DMS153 treated with DMSO at 0.1 percent for 48 hours (cell line): Measurements from ENCODE around the gene KCNQ1.

ENCODE experiments used
- DNase-seq: peaks from one replicate; lab custom pipeline; 2025; ENCODE audit not compliant: unreplicated experiment; lab: John Stamatoyannopoulos, UW

Gene KCNQ1

DNA sequence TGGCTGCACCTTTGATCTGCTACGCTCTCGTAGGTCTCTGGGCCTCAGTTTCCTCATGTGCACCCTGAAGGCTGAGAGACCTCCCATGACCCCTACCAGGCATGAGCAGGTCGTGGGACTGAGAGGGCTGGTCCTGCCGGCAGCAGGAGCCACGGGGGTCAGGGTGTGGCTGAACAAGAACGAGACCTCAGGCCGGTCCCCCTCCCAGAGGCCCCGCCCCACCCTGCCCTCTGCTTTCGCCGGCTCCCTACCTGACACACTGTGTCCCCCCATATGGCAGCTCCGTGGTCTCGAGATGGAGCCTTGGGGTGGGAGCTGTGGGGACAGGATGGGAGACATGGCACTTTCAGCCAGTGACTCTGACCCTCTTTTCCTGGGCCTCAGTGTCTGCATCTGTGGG lies 400.2 kb downstream of the KCNQ1 start:
- DNase-seq, result no peak

DNA sequence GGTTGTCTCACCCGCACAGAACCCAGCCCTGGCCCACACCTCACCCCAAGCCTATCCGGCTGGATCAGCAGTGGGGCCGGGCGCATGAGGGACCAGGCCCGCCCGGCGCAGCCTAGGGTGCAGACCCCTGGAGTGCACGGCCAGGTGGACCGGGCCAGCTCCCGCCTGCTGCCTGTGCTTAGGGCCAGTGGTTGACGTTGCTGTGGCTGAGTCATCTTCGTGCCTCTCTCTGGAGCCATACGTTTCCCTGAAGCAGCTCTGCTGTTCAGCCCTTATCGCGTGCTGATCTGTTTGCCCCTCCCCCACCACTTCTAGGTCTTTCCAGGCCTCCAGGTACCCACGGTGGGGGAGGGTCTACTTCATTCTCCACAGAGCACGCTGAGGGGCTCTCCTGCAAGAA lies 401.2 kb downstream of the KCNQ1 start:
- no peak for DNase-seq

- no peak for DNase-seq
Measured at GRCh38 chr11:2846470-2846869, 401.7 kb downstream of the KCNQ1 start.

- no peak for DNase-seq
Measured at GRCh38 chr11:2847561-2847960, 402.8 kb downstream of the KCNQ1 start.

DNA sequence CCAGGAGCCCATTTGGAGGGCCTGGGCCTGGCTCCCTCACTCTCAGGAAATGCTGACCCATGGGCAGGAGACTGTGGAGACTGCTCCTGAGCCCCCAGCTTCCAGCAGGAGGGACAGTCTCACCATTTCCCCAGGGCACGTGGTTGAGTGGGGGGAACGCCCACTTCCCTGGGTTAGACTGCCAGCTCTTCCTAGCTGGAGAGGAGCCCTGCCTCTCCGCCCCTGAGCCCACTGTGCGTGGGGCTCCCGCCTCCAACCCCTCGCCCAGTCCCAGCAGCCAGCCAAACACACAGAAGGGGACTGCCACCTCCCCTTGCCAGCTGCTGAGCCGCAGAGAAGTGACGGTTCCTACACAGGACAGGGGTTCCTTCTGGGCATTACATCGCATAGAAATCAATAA lies 403.7 kb downstream of the KCNQ1 start:
- DNase-seq, result no peak

DNA sequence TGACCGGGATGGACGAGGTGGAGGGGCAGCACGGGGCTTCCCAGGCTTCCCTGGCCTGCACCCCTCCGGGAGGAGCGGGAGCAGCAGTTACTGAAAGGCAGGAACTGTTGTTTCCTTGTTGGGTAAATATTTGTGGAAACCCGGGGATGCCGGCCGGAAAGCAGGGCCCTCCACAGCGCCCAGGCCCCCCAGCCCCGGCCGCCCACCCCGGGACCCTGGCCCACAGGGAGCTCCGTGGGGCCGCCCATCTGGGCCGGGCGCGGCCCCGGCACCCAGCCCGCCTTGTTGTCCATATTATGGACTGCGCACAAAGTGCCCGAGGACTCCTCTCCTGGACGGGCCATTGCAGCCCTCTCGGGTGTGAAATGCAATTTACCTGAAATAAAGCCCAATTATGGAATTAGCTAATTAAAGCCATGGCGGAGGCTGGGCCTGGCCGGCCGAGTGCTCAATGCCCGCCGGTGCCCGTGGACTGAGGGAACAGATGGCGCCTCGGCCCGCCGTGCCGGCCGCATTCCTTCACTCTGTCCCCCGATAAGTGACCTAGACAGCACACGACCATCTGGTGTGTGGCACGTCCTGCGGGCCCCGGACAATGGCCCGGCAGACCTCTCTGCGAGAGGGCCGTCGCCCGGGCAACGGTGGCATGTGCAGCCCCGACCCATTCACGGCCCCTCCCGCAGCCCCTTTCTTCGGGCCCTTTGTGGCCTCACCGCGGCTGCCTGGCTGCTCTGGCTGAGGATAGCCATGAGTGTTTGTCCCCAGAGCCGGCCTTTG lies 405.4 kb downstream of the KCNQ1 start:
- DNase-seq, result no peak

DNA sequence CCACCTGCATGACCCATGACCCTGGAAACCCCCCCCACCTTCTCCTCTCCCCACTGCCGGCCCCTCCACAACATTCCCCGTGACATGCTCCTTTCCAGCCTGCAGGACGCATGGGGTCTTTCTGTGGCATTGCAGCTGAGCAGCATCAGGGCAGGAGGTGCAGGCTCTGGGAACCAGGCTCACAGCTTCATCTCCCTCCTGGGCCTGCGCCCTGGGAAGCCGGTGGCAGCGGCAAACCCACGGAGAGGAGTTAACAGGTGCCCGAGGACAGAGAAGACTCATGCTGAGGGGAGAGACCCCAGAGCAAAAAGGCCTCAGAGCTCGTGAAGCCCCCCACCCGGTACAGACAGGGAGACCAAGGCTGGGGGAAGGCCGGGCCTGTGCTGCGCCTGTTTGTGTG lies 408.6 kb downstream of the KCNQ1 start:
- DNase-seq, result no peak

- DNase-seq, result no peak
Measured at GRCh38 chr11:2853997-2854560, 409.3 kb downstream of the KCNQ1 start.

GRCh38 chr11:2855162-2855561 lies 410.4 kb downstream of the KCNQ1 start:
- no peak for DNase-seq

- DNase-seq, result no peak
Measured at GRCh38 chr11:2857276-2857675, 412.5 kb downstream of the KCNQ1 start.

GRCh38 chr11:2857918-2858317 lies 413.1 kb downstream of the KCNQ1 start:
- no peak for DNase-seq

DNA sequence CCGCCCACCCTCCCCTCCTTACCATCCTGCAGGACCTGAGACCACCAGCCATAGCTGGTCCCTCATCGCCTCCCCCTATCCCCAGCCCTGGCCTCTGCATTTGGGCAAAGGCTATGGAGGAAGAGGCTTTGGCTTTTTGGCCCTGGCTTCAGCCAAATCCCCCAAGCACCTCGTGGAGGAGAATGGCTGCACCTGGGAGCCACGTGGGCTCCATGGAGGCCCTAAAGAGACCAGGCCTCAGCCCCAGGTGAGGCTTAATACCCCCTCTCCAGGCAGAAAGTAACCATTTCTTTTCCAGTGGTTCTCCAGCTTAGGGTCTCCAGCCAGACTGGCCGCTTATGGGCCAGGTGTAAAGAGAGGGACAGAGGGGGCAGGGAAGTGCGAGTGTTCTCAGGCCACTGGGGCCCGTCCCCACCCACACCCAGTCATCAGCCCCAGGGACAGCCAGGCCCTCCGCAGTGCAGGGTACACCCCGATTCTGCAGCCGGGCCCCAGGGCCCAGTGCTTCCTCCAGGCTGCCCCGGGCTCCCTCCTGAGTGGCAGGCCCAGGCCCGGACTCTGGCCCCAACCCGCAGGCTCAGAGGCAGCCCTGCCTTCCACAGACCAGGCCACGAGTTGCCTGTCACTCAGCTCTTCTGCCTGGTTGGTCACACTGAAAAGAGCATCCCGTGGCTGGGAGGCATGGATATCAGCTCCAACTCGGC lies 414.3 kb downstream of the KCNQ1 start:
- DNase-seq, result no peak

DNA sequence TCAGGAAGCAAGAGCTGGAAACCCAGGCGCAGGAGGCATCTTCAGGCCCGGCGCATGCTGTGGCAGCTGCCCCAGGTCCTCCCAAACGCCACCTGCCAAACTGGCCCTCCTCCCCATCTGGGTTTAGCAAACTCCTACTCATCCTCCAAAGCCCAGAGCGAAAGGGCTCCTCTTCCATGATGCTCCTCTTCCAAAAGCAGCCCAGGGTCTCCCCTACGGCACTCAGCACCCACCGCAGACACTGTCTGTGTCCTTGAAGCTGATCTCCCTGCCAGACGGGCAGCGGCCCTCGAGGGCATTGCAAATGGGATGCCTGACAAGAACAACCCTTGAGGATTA lies 414.9 kb downstream of the KCNQ1 start:
- DNase-seq, result no peak

GRCh38 chr11:2860636-2861035 lies 415.8 kb downstream of the KCNQ1 start:
- no peak for DNase-seq

DNA sequence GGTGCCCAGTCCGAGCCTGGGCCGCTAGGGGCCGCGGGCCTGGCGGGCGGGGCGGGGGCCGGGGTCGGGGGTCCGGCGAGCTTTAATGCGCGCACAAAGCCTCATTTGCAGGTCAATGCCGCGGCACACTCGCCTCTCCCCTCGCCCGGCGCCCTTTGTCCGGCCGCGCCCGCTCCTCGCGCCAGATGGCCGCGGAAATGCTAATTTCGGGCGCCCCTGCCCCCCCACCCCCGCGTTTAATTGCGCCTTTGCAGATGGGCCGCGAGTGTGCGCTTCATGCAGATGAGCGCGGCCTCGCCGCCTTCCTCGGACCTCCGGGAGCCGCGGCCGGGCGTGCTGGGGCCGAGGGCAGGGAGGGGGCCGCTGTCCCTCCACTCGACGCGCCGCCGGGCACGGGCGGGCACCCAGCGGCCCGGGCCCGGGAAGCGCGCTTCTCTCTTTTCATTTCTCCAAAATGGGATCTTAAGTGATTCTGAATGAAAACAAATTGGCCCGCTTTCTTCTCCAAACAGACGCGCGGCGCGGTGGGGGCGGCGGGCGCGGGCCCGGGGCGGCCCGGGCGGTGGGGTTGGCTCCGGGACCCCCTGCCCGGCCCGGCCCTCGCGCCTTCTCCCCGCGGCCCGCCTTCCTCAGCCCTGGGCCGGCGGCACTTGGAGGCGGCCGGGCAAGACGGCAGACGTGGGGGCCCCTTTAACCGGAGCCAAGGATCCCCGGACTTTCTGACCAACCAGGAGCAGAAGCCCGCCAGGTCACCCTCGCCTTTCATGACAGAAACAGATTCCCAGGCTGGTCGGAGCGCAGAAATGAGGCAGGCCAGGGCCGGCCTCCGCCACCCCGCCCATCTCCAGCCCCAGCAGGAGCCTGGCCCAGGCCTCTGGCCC lies 417.8 kb downstream of the KCNQ1 start:
- no peak for DNase-seq

DNA sequence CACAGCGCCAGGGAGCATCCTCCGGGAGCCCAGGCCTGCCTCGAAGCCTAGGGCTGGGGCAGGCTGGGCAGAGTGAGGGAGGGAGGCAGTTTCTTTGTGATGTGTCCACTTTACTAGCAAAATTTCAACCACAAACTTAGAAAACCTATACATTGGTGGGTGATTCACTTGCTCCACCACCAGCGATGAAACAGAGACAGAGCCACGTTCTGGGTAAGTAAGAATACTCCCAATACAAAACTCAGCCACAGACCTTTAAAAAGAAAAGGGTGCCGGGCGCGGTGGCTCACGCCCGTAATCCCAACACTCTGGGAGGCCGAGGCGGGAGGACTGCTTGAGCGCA lies 418.4 kb downstream of the KCNQ1 start:
- no peak for DNase-seq

DNA sequence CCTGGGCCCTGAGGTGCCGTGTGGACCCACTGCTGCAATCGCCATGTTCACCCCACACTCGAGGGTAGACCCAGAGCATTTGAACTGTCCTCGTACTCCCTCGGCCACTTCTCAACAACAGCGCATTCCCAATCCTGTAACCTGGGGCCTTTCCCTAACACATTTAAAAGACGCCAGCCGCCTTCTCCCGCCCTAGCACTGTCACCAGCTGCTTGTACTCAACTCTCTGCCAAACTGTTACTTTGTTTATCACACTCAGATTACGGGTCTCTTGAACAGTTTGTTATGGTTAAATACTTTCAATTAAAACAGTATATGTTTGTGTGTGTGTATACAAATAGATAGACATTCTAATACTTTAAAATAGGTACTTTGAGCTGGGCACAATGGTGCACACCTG lies 420.1 kb downstream of the KCNQ1 start:
- no peak for DNase-seq

DNA sequence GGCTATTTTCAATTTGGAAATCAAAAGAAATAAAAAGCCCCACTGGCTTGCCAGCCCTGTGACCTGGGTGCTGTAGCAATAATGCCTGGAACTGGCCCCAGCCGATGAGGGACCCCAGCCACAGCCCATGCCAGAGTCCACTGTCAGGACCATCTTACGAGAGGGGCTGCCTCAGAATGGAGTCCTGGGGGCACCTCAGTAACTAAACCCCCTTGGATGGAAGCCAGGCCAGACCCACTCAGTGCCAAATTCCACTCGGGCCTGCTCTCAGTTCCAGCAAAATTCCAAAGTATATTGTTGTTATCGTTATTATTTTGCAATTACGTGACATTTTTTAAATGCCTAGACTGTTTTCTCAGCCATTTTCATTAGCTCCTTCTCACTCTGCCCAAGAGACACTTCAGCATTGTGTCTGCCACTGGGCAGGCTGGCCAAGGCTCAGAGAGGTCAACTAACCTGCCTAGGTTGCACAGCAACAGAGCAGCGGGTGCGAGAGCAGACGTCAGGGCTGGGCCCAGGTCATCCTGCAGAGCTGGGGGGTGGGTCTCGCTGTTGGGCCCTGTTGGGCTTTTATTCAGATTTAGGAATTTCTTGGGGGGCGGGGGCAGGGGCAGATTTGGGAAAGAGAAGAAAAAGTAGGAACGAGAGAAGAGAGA lies 421.2 kb downstream of the KCNQ1 start:
- DNase-seq, result no peak

DNA sequence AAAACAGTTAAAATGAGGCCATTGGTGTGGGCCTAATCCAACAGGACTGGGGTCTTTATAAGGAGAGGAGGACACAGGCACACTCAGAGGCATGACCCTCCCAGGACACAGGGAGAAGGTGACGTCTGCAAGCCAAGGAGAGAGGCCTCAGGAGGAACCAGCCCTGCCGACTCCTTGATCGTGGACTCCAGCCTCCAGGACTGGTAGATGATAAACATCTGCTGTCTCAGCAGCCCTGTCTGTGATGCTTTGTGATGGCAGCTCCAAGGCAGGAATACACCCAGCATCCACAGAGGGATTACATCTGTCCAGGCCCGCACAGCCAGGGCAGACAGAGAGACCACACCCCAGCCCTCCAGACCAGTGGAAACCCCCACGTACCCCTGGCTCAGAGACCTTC lies 422.3 kb downstream of the KCNQ1 start:
- no peak for DNase-seq

DNA sequence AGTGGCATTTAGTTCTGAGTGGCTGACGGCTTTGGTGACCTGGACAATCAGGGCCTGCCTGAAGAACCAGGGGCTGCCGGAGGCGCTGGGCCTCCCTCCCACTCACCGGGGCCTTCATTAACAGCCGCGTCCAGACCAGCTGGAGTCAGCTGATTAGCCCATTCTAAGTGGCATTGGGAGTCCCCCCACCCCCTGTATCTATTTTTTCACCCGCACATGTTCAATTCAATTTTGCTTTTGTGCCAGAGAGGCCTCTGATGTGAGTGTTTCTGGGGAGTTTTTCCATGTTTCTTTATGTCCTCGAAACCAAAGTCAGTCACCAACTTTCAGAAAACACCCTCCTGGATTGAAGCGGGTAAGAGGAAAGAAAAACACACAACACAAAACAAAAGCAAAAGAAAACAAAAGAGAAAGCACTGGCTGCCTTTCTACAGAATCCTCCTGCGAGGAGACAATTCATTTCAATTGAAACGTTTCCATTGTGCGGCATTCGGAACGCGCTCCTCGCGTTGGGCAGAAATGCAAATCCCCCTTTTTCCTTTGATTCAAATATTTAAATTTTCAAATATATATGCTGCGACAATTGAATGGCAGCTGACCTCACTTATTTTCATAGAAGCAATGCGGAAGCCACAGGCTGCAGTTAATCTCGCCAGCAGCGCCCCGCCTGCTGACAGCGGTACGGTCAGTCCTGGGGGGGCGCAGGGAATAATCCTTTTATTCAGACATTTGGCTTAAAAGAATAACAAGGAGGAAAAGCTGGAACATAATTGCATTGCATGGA lies 423.1 kb downstream of the KCNQ1 start:
- no peak for DNase-seq
